Prostate gland (tissue), 2 donors: ENCODE results near the gene MTHFR. TPM values are rescaled to one million over a fixed set of nuclear protein-coding genes. Genes with fewer than 3 reads are reported as not detected.

Source experiments
- DNase-seq: peaks from one replicate; pipeline ENCODE4 v3.0.0-alpha.2; 2019; ENCODE audit warnings: low spot score
- H3K27ac ChIP-seq, 2 donors: fragments of 200-600 bp; sonication (generic); 2 replicates each; pipeline ENCODE4 v1.5.1; 2017 to 2019
- H3K27me3 ChIP-seq: fragments of 200-600 bp; sonication (generic); replicated peaks from 2 replicates; pipeline ENCODE4 v1.5.1; 2019; ENCODE audit not compliant: insufficient read depth
- H3K36me3 ChIP-seq, 2 donors: fragments of 200-600 bp; sonication (generic); 1 replicate in 1 of 2; 2 replicates in 1 of 2; pipeline versions ENCODE4 v1.5.1 to v1.8.1; 2017 to 2019
- H3K4me1 ChIP-seq: fragments of 200-600 bp; sonication (generic); replicated peaks from 2 replicates; pipeline ENCODE4 v1.5.1; 2019
- H3K4me3 ChIP-seq, 2 donors: fragments of 200-600 bp; sonication (generic); 2 replicates each; pipeline ENCODE4 v1.5.1; 2017 to 2019
- H3K9me3 ChIP-seq: fragments of 200-600 bp; sonication (generic); 2 replicates; pipeline ENCODE4 v1.5.1; 2017
- POLR2A ChIP-seq: fragments of 450-650 bp; IDR thresholded peaks from one replicate; pipeline ENCODE4 v1.6.1; 2016; ENCODE audit warnings: antibody characterized with exemption, mild to moderate bottlenecking
- POLR2AphosphoS5 ChIP-seq: sonication (generic); formaldehyde crosslinking; IDR thresholded peaks from one replicate; pipeline ENCODE4 v1.6.1; 2017; ENCODE audit warnings: antibody characterized with exemption
- WGBS: methylation state at CpG from one replicate; pipeline ENCODE4 v1.1.5; 2018; 5-methylcytosine and 5-hydroxymethylcytosine counted together
- intact Hi-C: fragments of 100-400 bp; cut with DNase I; formaldehyde crosslinking; loops from one replicate; pipeline ENCODE4 v1.14.2; 2022
- total RNA-seq, 2 donors: library from RNA; depleted of rRNA; stranded (reverse); fragments of >200 nt; gene quantifications; one replicate each; pipeline ENCODE4 v1.1.0, GENCODE V29; 2016
- TF ChIP-seq, protein P1 (sequence below), 4 experiments: fragments of 200-600 bp in 2 of 4; fragments of 450-650 bp in 2 of 4; sonication (generic) in 2 of 4; IDR thresholded peaks; 1 replicate in 3 of 4; 2 replicates in 1 of 4; pipeline ENCODE4 v1.5.1; 2016 to 2019; ENCODE audit warnings: antibody characterized with exemption in 4 of 4, mild to moderate bottlenecking in 2 of 4, moderate library complexity in 2 of 4

The MTHFR gene
- total RNA-seq, 2 donors from 2014 or later: 27.6 to 75.0 TPM

DNA sequence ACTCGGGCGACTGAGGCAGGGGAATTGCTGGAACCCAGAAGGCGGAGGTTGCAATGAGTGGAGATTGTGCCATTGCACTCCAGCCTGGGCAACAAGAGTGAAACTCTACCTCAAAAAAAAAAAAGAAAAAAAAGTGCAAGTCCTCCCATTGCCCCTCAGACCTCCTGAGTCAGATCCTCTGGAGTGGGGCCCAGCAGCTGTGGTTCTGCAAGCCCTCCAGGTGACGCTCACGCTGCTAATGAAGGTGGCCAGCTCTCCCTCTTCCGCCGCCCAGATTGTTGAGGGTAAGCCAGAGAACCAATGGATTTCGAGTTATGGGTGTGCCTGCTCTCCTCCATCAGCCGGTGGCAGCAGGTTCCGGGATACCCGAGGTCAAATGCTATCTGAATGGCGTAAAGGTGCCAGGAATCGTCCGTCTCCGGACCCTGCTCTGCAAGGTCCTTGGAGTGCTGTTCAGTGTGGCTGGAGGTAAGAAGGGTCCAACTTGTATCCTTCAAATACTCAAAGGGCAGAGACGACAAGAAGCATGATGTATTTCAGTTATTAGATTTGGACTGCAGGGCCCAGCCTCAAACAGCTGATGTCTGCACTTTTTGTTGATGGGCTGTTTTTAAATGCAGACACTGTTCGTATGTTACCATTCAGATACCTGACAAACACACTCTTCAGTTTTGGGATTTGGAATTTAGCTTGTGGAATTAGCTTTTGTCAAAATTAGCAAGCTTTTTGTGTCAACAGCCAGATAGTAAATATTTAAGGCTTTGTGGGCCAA, 17.8 kb upstream of the MTHFR start:
- WGBS: 91% methylated on average over 17 of the region's 17 CpGs
- Histone ChIP-seq H3K4me3 (no peak overlapping the region), H3K9me3 (no peaks in the 10 kb centered on the region), H3K36me3 (peaks cover 13 to 18% of the 10 kb centered on the region in 2 donors), H3K27me3 (no peaks in the 10 kb centered on the region), H3K27ac (no peak overlapping the region), H3K4me1 (no peaks in the 10 kb centered on the region)
- intact Hi-C loops: no loop called here
- TF ChIP-seq POLR2A: no peak
- TF ChIP-seq, protein P1, sequence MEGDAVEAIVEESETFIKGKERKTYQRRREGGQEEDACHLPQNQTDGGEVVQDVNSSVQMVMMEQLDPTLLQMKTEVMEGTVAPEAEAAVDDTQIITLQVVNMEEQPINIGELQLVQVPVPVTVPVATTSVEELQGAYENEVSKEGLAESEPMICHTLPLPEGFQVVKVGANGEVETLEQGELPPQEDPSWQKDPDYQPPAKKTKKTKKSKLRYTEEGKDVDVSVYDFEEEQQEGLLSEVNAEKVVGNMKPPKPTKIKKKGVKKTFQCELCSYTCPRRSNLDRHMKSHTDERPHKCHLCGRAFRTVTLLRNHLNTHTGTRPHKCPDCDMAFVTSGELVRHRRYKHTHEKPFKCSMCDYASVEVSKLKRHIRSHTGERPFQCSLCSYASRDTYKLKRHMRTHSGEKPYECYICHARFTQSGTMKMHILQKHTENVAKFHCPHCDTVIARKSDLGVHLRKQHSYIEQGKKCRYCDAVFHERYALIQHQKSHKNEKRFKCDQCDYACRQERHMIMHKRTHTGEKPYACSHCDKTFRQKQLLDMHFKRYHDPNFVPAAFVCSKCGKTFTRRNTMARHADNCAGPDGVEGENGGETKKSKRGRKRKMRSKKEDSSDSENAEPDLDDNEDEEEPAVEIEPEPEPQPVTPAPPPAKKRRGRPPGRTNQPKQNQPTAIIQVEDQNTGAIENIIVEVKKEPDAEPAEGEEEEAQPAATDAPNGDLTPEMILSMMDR (IDR thresholded peaks at IDR 0.05): no peak
- no peak for TF ChIP-seq POLR2AphosphoS5
- DNase-seq: no peak

DNA sequence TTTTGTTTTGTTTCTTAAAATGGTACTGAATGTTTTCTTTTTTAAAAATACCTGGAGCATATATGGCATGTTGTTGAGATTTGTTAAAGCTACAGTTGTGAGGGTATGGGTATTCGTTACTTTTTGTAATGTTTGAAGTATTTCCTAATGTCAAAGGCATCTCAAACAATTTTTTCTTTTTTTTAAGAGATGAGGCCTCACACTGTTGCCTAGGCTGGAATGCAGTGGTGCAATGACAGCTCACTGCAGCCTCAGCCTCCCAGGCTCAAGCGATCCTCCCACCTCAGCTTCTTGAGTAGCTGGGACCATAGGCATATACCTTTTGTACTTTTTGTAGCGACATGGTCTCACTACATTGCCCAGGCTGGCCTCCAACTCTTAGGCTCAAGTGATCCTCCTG, 16.3 kb upstream of the MTHFR start:
- TF ChIP-seq, protein P1 (IDR thresholded peaks at IDR 0.05): no peak
- TF ChIP-seq POLR2A (no peak), POLR2AphosphoS5 (no peak)
- DNase-seq: no peak
- intact Hi-C loops: no loop called here
- no peaks in the 10 kb centered on the region for H3K4me1 ChIP-seq
- H3K27me3 ChIP-seq: no peaks in the 10 kb centered on the region
- no peak overlapping the region for H3K27ac ChIP-seq
- H3K36me3 ChIP-seq: peaks cover 4 to 7% of the 10 kb centered on the region in 2 donors
- H3K4me3 ChIP-seq: no peak overlapping the region
- 90% methylated on average over 3 of the region's 3 CpGs for WGBS
- H3K9me3 ChIP-seq: no peaks in the 10 kb centered on the region

DNA sequence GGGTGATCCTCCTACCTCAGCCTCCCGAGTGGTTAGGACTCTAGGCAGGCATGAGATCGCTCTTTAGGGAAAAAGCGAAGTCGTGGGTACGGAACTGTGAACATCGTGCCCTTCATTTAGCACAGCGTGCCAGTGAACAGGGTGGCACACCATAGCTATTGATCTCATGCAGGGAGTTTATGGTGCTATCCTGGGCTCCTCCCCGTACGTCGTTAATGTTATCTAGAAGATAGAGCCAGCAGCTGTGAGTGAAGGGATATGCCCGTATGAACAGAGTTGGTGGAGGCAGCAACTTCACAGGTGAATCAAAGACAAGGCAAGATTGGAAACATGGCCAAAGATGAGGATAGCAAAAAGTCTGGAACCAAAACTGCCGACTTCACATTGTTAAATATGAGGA, 11.4 kb upstream of the MTHFR start:
- TF ChIP-seq POLR2AphosphoS5 (no peak), POLR2A (no peak)
- TF ChIP-seq, protein P1 (IDR thresholded peaks at IDR 0.05): no peak
- 92% methylated on average over 12 of the region's 12 CpGs for WGBS

DNA sequence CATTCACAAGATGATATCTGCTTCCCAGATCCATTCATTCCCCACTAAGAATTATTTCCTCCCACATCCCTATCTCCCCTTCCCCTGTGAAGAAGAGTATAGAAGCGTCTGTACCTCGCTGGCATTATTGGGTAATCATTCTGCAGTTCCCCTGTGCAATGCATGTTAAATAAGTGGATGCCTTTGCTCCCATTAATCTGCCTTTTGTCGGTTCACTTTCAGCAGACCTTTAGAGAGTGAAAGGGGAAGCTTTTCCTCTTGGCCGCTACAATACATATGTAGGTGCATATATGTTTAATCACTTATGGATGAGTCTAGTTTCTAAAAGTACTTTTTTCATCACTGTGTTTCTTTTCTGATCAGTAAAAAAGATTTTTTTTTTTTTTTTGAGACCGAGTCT, 7.3 kb upstream of the MTHFR start:
- H3K27me3 ChIP-seq: no peaks in the 10 kb centered on the region
- no peaks in the 10 kb centered on the region for H3K4me1 ChIP-seq
- no peak overlapping the region for H3K4me3 ChIP-seq
- TF ChIP-seq POLR2A: no peak
- TF ChIP-seq POLR2AphosphoS5: no peak
- WGBS: 79% methylated on average over 5 of the region's 5 CpGs
- H3K36me3 ChIP-seq: no peaks in the 10 kb centered on the region
- no peaks in the 10 kb centered on the region for H3K9me3 ChIP-seq
- no peak for DNase-seq
- peak overlapping the region in 1 of 2 donors; percentile 81 for H3K27ac ChIP-seq
- intact Hi-C loops: no loop called here

More for the DNA sequence above, 11.4 kb upstream of the MTHFR start:
- no peak for DNase-seq
- Histone ChIP-seq H3K27ac (no peak overlapping the region), H3K36me3 (no peaks in the 10 kb centered on the region), H3K4me3 (no peak overlapping the region), H3K9me3 (no peaks in the 10 kb centered on the region), H3K4me1 (no peaks in the 10 kb centered on the region), H3K27me3 (no peaks in the 10 kb centered on the region)
- intact Hi-C loops: no loop called here

DNA sequence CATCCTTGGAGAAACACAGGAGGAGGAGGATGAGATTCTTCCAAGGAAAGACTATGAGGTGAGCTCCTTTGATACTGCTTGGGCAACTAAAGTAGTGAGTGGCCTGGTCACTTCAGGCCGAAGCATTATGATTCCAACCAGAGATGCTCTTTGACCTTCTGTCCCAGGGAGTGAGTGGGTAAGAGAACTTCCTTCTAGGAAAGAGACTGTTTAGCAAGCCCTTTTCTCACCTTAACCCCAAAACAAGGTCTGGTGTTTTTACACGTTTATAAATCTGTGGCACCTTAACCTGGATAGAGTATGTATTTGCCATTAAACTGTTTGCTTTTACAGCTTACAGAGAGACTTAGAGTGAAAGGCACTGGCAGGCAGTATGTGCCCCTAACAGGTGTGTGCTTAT, 1.4 kb upstream of the MTHFR start:
- WGBS: 40% methylated on average over 2 of the region's 2 CpGs
- no peaks in the 10 kb centered on the region for H3K27me3 ChIP-seq
- peak overlapping the region; percentile 90 to 97 for H3K27ac ChIP-seq
- peak overlapping the region in 1 of 2 donors; percentile 66 for H3K4me3 ChIP-seq
- DNase-seq: no peak
- intact Hi-C loops: no loop called here
- no peaks in the 10 kb centered on the region for H3K9me3 ChIP-seq
- H3K36me3 ChIP-seq: no peaks in the 10 kb centered on the region
- H3K4me1 ChIP-seq: peaks cover 22% of the 10 kb centered on the region
- no peak for TF ChIP-seq POLR2AphosphoS5
- TF ChIP-seq, protein P1 (IDR thresholded peaks at IDR 0.05): no peak
- TF ChIP-seq POLR2A: no peak
